NCI-H187 treated with DMSO at 0.1 percent for 48 hours (cell line): ENCODE data around the gene LYPLA2.
"Not testable (repeated sequence)": the region's sequence is repeated elsewhere in the genome, so short reads cannot be mapped to it uniquely, and the experiment has no call there.

ENCODE experiments used
- DNase-seq: peaks from one replicate; lab custom pipeline; 2025; lab: John Stamatoyannopoulos, UW

Gene LYPLA2

GRCh38 chr1:23779826-23780371 lies 11.0 kb upstream of the LYPLA2 start:
- DNase-seq = no peak

- not testable (repeated sequence) for DNase-seq
Measured at GRCh38 chr1:23783141-23783540, 7.8 kb upstream of the LYPLA2 start.

- no peak for DNase-seq
Measured at GRCh38 chr1:23784846-23785245, 6.1 kb upstream of the LYPLA2 start.

- DNase-seq = no peak
Measured at GRCh38 chr1:23787701-23788100, 3.2 kb upstream of the LYPLA2 start.

GRCh38 chr1:23788695-23789094 lies 2.2 kb upstream of the LYPLA2 start:
- DNase-seq = no peak

- DNase-seq = no peak
Measured at GRCh38 chr1:23791516-23792047, 637 bp downstream of the LYPLA2 start.

- DNase-seq = no peak
Measured at GRCh38 chr1:23792151-23792945, 1.4 kb downstream of the LYPLA2 start.

- DNase-seq = no peak
Measured at GRCh38 chr1:23793018-23793781, 2.3 kb downstream of the LYPLA2 start.

GRCh38 chr1:23793861-23794731 lies 3.2 kb downstream of the LYPLA2 start:
- DNase-seq = no peak

GRCh38 chr1:23794732-23795182 lies 3.8 kb downstream of the LYPLA2 start:
- not testable (repeated sequence) for DNase-seq

- DNase-seq = no peak
Measured at GRCh38 chr1:23795676-23796465, 4.9 kb downstream of the LYPLA2 start.

- no peak for DNase-seq
Measured at GRCh38 chr1:23796466-23797271, 5.7 kb downstream of the LYPLA2 start.

GRCh38 chr1:23797478-23798448 lies 6.8 kb downstream of the LYPLA2 start:
- DNase-seq = no peak

- no peak for DNase-seq
Measured at GRCh38 chr1:23798662-23799142, 7.8 kb downstream of the LYPLA2 start.

- DNase-seq = no peak
Measured at GRCh38 chr1:23799255-23799569, 8.3 kb downstream of the LYPLA2 start.

- DNase-seq = no peak
Measured at GRCh38 chr1:23799570-23800399, 8.8 kb downstream of the LYPLA2 start.

GRCh38 chr1:23800400-23801337 lies 9.7 kb downstream of the LYPLA2 start, which contains the start of gene GALE:
TSS of gene GALE (minus strand) at chr1:23800754. CDS start at chr1:23799007, 1,747 bp downstream.
- DNase-seq = peak; percentile 47
